ENCODE data around the gene AMMECR1.

Gene AMMECR1

DNA sequence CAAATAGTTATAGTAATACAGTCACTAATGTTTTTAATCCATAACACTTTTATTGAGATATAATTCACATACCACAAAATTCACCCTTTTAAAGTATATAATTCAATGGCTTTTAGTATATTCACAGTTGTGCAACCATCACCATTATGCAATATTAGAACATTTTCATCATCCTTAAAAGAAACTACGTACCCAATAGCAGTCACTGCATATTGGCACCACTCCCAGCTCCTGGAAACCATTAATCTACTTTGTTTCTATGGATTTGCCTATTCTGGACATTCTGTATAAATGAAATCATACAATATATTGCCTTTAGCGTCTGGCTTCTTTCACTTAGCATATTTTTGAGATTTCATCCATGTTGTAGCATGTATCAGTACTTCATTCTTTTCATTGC, 99.3 kb downstream of the AMMECR1 start:
- no peak for TF ChIP-seq EZH2 (IDR thresholded peaks at IDR 0.05; ENCODE audit: borderline replicate concordance, low read length)
- no peak overlapping the region for H3K9ac ChIP-seq (ENCODE audit: low read length)
- no peaks in the 10 kb centered on the region for H3K9me2 ChIP-seq (ENCODE audit: low read depth, low read length)
- H3F3A ChIP-seq (ENCODE audit: insufficient read depth, low read length), result no peaks in the 10 kb centered on the region
- H4K20me1 ChIP-seq (ENCODE audit: insufficient read depth, low read length), result no peaks in the 10 kb centered on the region
- no peaks in the 10 kb centered on the region for H3K79me2 ChIP-seq (ENCODE audit: insufficient read depth, low read length)
- no peaks in the 10 kb centered on the region for H3K4me1 ChIP-seq (ENCODE audit: insufficient read depth, low read length, severe bottlenecking)
- H3K36me3 ChIP-seq (ENCODE audit: insufficient read depth, low read length), result no peaks in the 10 kb centered on the region; the same call in 1 of the 2 replicates
- H3K4me2 ChIP-seq (ENCODE audit: low read length), result no peak overlapping the region
- H3K4me3 ChIP-seq (ENCODE audit: low read depth, low read length, poor library complexity, severe bottlenecking), result no peak overlapping the region
- no peak overlapping the region for H3K27ac ChIP-seq (ENCODE audit: low read depth, low read length, poor library complexity, severe bottlenecking)
- no peaks in the 10 kb centered on the region for H3K27me3 ChIP-seq (ENCODE audit: insufficient read depth, low read length)
- no peaks in the 10 kb centered on the region for H3K9me3 ChIP-seq (ENCODE audit: low read length)
- no peak overlapping the region for H2AFZ ChIP-seq (ENCODE audit: low read length)

DNA sequence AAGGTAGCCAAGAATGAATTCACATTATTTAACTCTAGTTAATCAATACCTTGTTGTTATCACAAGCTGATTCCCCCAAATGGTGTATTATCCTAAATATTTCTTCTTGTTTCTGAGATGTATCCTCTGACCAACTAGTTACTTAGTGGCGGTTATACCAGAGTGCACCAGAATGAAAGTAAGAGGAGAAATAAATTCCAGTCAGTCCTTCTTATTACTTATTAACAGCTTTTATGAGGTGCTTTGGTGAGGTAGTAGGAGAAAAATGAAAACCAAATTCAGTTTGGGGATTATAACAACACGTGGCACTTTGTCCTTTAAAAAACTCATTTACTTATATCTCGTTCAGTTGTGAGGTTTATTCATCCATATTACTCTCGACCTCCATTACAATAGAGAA, 101.9 kb downstream of the AMMECR1 start:
- Histone ChIP-seq H3K9me3 (ENCODE audit: low read length) (no peaks in the 10 kb centered on the region), H3K4me2 (ENCODE audit: low read length) (no peak overlapping the region), H3K27me3 (ENCODE audit: insufficient read depth, low read length) (no peaks in the 10 kb centered on the region), H3F3A (ENCODE audit: insufficient read depth, low read length) (no peaks in the 10 kb centered on the region), H3K4me3 (ENCODE audit: low read depth, low read length, poor library complexity, severe bottlenecking) (no peak overlapping the region), H4K20me1 (ENCODE audit: insufficient read depth, low read length) (no peaks in the 10 kb centered on the region), H3K9me2 (ENCODE audit: low read depth, low read length) (no peaks in the 10 kb centered on the region), H3K27ac (ENCODE audit: low read depth, low read length, poor library complexity, severe bottlenecking) (no peak overlapping the region), H3K9ac (ENCODE audit: low read length) (no peak overlapping the region), H3K79me2 (ENCODE audit: insufficient read depth, low read length) (no peaks in the 10 kb centered on the region), H3K4me1 (ENCODE audit: insufficient read depth, low read length, severe bottlenecking) (no peaks in the 10 kb centered on the region), H2AFZ (ENCODE audit: low read length) (no peak overlapping the region), H3K36me3 (ENCODE audit: insufficient read depth, low read length) (no peaks in the 10 kb centered on the region; the same call in 1 of the 2 replicates)
- TF ChIP-seq, protein P1, sequence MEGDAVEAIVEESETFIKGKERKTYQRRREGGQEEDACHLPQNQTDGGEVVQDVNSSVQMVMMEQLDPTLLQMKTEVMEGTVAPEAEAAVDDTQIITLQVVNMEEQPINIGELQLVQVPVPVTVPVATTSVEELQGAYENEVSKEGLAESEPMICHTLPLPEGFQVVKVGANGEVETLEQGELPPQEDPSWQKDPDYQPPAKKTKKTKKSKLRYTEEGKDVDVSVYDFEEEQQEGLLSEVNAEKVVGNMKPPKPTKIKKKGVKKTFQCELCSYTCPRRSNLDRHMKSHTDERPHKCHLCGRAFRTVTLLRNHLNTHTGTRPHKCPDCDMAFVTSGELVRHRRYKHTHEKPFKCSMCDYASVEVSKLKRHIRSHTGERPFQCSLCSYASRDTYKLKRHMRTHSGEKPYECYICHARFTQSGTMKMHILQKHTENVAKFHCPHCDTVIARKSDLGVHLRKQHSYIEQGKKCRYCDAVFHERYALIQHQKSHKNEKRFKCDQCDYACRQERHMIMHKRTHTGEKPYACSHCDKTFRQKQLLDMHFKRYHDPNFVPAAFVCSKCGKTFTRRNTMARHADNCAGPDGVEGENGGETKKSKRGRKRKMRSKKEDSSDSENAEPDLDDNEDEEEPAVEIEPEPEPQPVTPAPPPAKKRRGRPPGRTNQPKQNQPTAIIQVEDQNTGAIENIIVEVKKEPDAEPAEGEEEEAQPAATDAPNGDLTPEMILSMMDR (IDR thresholded peaks at IDR 0.05; ENCODE audit: low read length), result no peak
- no peak for TF ChIP-seq EZH2 (IDR thresholded peaks at IDR 0.05; ENCODE audit: borderline replicate concordance, low read length)

DNA sequence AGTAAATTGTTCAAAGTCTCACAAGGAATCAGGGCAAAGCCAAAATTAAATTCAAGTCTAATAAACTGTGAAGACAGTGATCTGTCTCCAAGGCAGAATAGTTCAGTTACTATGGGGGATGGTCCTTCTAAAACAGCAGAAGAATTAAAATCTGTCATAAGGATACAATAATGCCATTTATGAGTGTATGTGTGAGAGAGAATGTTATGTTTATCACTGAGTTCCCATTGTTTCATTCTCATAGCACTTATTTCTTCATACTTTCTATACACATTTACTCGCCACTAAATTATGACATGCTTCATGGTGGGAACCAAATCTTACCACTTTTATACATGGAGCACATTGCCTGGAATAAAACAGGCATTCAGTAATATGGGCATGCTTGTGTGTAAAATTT, 102.5 kb downstream of the AMMECR1 start:
- Histone ChIP-seq H2AFZ (ENCODE audit: low read length) (no peak overlapping the region), H4K20me1 (ENCODE audit: insufficient read depth, low read length) (no peaks in the 10 kb centered on the region), H3K9me3 (ENCODE audit: low read length) (no peaks in the 10 kb centered on the region), H3K4me3 (ENCODE audit: low read depth, low read length, poor library complexity, severe bottlenecking) (no peak overlapping the region), H3K27me3 (ENCODE audit: insufficient read depth, low read length) (no peaks in the 10 kb centered on the region), H3K36me3 (ENCODE audit: insufficient read depth, low read length) (no peaks in the 10 kb centered on the region; the same call in 1 of the 2 replicates), H3K9me2 (ENCODE audit: low read depth, low read length) (no peaks in the 10 kb centered on the region), H3K27ac (ENCODE audit: low read depth, low read length, poor library complexity, severe bottlenecking) (no peak overlapping the region), H3K4me1 (ENCODE audit: insufficient read depth, low read length, severe bottlenecking) (no peaks in the 10 kb centered on the region), H3K79me2 (ENCODE audit: insufficient read depth, low read length) (no peaks in the 10 kb centered on the region), H3F3A (ENCODE audit: insufficient read depth, low read length) (no peaks in the 10 kb centered on the region), H3K9ac (ENCODE audit: low read length) (no peak overlapping the region), H3K4me2 (ENCODE audit: low read length) (no peak overlapping the region)
- no peak for TF ChIP-seq EZH2 (IDR thresholded peaks at IDR 0.05; ENCODE audit: borderline replicate concordance, low read length)
- TF ChIP-seq, protein P1 (IDR thresholded peaks at IDR 0.05; ENCODE audit: low read length), result no peak

DNA sequence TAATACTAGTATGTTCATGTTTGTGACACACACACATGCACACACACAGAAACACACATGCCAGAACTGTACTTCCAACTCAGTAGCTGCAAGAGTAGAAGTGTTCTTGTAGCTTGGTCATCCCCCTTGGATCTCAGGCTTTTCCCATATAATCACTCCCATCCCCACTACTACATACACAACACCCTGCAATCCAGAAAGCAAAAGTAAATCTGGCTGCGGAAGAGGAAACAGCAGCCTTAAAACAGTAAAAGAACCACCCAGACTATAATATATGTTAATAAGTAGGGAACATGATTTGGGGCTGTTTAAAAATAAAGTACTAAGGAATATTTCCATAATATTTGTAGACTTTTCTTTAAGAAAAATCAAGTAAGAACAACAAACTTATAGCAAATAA, 103.2 kb downstream of the AMMECR1 start:
- TF ChIP-seq, protein P1 (IDR thresholded peaks at IDR 0.05; ENCODE audit: low read length), result no peak
- no peak for TF ChIP-seq EZH2 (IDR thresholded peaks at IDR 0.05; ENCODE audit: borderline replicate concordance, low read length)
- H3K27me3 ChIP-seq (ENCODE audit: insufficient read depth, low read length), result no peaks in the 10 kb centered on the region
- H3K9me2 ChIP-seq (ENCODE audit: low read depth, low read length), result no peaks in the 10 kb centered on the region
- no peak overlapping the region for H3K27ac ChIP-seq (ENCODE audit: low read depth, low read length, poor library complexity, severe bottlenecking)
- H3K4me3 ChIP-seq (ENCODE audit: low read depth, low read length, poor library complexity, severe bottlenecking), result no peak overlapping the region
- no peaks in the 10 kb centered on the region for H3K79me2 ChIP-seq (ENCODE audit: insufficient read depth, low read length)
- no peaks in the 10 kb centered on the region for H3K4me1 ChIP-seq (ENCODE audit: insufficient read depth, low read length, severe bottlenecking)
- H3K9ac ChIP-seq (ENCODE audit: low read length), result no peak overlapping the region
- H3K9me3 ChIP-seq (ENCODE audit: low read length), result no peaks in the 10 kb centered on the region
- H3K36me3 ChIP-seq (ENCODE audit: insufficient read depth, low read length), result no peaks in the 10 kb centered on the region; the same call in 1 of the 2 replicates
- H3K4me2 ChIP-seq (ENCODE audit: low read length), result no peak overlapping the region
- H4K20me1 ChIP-seq (ENCODE audit: insufficient read depth, low read length), result no peaks in the 10 kb centered on the region
- no peaks in the 10 kb centered on the region for H3F3A ChIP-seq (ENCODE audit: insufficient read depth, low read length)
- no peak overlapping the region for H2AFZ ChIP-seq (ENCODE audit: low read length)
